Measurements from ENCODE around the gene KRTAP2-2.

Gene KRTAP2-2

GRCh38 chr17:41012326-41013120 lies 42.5 kb downstream of the KRTAP2-2 start:
- H3K4me3 ChIP-seq (ENCODE audit: low read length): no peak overlapping the region

GRCh38 chr17:41010441-41010840 lies 44.6 kb downstream of the KRTAP2-2 start:
- no peak overlapping the region for H3K4me3 ChIP-seq (ENCODE audit: low read length)
- TF ChIP-seq CTCF (conservative IDR thresholded peaks at IDR 0.05; ENCODE audit: low read depth, low read length): no peak
- no peak for DNase-seq (ENCODE audit: low read depth)

More at GRCh38 chr17:41012326-41013120, 42.5 kb downstream of the KRTAP2-2 start:
- no peak for DNase-seq (ENCODE audit: low read depth)
- TF ChIP-seq CTCF (conservative IDR thresholded peaks at IDR 0.05; ENCODE audit: low read depth, low read length): no peak

GRCh38 chr17:41009936-41010335 lies 45.1 kb downstream of the KRTAP2-2 start:
- TF ChIP-seq CTCF (conservative IDR thresholded peaks at IDR 0.05; ENCODE audit: low read depth, low read length): no peak
- DNase-seq (ENCODE audit: low read depth): no peak
- no peak overlapping the region for H3K4me3 ChIP-seq (ENCODE audit: low read length)

- no peak for TF ChIP-seq CTCF (conservative IDR thresholded peaks at IDR 0.05; ENCODE audit: low read depth, low read length)
- no peak for DNase-seq (ENCODE audit: low read depth)
- no peak overlapping the region for H3K4me3 ChIP-seq (ENCODE audit: low read length)
These were observed 45.7 kb downstream of the KRTAP2-2 start for GRCh38 chr17:41009301-41009760.

- no peak for DNase-seq (ENCODE audit: low read depth)
- TF ChIP-seq CTCF (conservative IDR thresholded peaks at IDR 0.05; ENCODE audit: low read depth, low read length): no peak
These were observed 46.2 kb downstream of the KRTAP2-2 start, which contains the start of gene KRTAP3-1 for GRCh38 chr17:41008811-41009210. Gene KRTAP3-1 (minus strand): TSS chr17:41009128. CDS start chr17:41009074, 54 bp downstream.

More at GRCh38 chr17:41008811-41009210, 46.2 kb downstream of the KRTAP2-2 start, which contains the start of gene KRTAP3-1:
- H3K4me3 ChIP-seq (ENCODE audit: low read length): no peak within 1 kb of the TSS
